Transverse colon (tissue), 4 donors: ENCODE measurements around the gene EPHA1.

ENCODE experiments used
- POLR2AphosphoS5 ChIP-seq, 3 donors: sonication (generic); formaldehyde crosslinking; IDR thresholded peaks; one replicate each; pipeline ENCODE4 v1.6.1; 2016; ENCODE audit warnings: antibody characterized with exemption in 3 of 3
- TF ChIP-seq, protein P1 (sequence below), 5 experiments: fragments of 200-600 bp in 3 of 5; fragments of 450-650 bp in 2 of 5; sonication (generic) in 3 of 5; IDR thresholded peaks; 1 replicate in 2 of 5; 2 replicates in 3 of 5; pipeline ENCODE4 v1.5.1; 2016 to 2017; ENCODE audit warnings: antibody characterized with exemption in 5 of 5, inconsistent platforms in 3 of 5, mild to moderate bottlenecking in 2 of 5, moderate library complexity in 1 of 5

DNA sequence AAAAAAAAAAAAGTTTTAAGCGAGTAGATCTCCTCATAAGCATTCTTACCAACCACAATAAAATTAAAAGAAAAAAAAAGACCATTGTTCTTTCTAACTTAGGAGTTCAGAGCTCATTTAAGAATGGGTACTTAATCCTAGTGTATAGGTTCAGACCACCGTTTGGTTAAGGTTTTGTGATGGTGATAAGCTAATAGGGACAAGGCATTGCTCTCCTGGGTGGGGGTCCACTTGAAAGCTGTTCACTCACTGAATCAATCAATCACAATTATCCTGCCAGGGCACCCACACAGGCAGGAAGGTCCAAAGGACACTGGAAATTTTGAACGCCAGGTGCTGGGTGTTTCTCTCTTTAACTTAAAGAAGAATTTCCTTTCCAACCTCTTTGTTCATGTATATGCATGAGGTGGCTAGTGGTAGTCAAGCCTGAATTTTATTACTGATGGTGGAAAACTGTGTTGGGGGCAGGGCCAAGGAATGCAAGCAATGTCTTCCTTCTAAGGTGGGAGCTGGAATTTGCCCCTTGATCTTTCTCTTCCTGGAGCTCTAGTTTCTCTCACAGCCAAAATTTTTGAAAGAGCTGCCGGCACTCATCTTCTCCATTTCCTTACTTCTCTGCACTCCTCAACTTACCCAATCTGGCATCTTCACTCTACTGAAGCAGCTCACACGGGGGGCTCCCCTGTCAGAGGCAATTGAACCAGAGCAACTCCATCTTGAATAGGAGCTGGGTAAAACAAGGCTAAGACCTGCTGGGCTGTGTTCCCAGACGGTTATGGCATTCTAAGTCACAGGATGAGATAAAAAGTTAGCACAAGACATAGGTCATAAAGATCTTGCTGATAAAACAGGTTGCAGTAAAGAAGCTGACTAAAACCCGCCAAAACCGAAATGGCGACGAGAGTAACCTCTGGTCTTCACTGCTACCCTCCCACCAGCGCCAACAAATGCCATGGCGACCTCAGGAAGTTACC, 38.7 kb downstream of the EPHA1 start:
- TF ChIP-seq, protein P1, sequence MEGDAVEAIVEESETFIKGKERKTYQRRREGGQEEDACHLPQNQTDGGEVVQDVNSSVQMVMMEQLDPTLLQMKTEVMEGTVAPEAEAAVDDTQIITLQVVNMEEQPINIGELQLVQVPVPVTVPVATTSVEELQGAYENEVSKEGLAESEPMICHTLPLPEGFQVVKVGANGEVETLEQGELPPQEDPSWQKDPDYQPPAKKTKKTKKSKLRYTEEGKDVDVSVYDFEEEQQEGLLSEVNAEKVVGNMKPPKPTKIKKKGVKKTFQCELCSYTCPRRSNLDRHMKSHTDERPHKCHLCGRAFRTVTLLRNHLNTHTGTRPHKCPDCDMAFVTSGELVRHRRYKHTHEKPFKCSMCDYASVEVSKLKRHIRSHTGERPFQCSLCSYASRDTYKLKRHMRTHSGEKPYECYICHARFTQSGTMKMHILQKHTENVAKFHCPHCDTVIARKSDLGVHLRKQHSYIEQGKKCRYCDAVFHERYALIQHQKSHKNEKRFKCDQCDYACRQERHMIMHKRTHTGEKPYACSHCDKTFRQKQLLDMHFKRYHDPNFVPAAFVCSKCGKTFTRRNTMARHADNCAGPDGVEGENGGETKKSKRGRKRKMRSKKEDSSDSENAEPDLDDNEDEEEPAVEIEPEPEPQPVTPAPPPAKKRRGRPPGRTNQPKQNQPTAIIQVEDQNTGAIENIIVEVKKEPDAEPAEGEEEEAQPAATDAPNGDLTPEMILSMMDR (IDR thresholded peaks at IDR 0.05) = no peak
- peak in 1 of 3 donors; percentile 9 for TF ChIP-seq POLR2AphosphoS5 (IDR thresholded peaks at IDR 0.05)
